HG03108 (cell line): ENCODE measurements around the gene SH3BP4.

Source experiments
- ATAC-seq: cut with Tn5 transposase; IDR thresholded peaks from one replicate; pipeline ENCODE4 v1.9.1; 2021; ENCODE audit warnings: moderate library complexity; ENCODE audit not compliant: unreplicated experiment

SH3BP4 gene

DNA sequence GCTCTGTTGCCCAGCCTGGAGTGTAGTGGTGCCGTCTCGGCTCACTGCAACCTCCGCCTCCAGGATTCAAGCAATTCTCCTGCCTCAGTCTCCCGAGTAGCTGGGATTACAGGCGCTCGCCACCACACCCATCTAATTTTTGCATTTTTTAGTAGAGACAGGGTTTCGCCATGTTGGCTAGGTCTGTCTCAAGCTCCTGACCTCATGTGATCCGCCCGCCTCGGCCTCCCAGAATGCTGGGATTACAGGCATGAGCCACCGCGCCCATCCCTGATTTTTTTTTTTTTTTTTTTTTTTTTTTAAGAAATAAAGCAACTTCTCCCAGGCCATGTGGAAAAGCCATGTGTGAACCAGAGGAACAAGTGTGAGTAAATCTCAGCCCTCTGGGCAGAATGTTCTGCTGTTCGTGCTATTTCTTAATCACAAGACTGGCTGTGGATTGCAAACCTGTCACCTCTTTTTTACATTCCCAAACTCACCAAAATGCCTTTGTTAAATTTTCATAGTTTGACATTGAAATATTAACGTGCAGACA lies 6.4 kb upstream of the SH3BP4 start:
- no peak for ATAC-seq

DNA sequence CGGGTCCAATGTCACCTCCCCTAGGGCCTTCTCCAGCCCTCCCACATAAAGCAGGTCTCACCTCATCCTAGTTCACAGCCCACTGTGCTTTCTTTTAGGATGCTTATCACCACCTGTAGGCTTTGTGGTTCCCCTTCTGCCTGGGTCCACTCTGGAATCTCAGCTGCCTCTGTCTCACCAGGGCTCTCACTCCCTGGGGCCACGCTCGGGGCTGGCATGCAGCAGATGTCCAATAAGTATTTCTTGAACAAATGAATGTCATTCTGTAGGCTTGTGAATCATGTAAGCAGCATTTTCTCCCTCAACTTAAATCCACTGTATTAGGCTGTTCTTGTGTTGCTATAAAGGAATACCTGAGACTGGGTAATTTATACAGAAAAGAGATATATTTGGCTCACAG lies 4.3 kb upstream of the SH3BP4 start:
- ATAC-seq: no peak

DNA sequence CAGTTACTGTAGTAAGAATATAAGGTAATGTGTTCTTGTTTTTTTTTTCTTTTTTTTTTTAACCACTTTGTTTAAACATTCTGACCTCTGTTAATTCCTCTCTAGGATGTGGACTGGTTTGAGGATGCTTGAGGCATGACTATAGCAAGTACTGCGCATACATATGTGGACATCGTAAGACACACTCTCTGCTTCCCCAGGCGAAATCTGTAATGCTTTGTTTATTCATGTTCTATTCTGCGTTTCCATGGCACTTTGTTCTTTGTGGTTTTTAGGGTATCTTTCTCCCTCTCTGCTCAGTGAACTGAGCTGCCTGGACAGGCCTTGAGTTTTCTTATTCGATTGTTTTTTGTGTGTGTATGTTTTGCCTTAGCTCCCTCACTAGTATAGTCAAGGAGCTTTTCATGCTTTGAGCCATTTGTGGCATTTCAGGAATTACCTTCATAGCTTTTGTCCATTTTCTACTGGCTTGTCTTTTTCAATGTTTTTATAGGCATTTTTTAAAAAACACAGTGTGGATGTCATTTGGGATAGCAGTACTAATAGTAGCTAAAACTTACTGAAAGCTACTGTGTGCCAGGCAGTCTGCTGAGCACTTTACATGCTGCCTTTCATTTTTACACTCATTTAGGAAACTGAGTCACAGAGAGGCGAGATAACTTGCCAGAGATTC lies 1.9 kb upstream of the SH3BP4 start:
- ATAC-seq: no peak

DNA sequence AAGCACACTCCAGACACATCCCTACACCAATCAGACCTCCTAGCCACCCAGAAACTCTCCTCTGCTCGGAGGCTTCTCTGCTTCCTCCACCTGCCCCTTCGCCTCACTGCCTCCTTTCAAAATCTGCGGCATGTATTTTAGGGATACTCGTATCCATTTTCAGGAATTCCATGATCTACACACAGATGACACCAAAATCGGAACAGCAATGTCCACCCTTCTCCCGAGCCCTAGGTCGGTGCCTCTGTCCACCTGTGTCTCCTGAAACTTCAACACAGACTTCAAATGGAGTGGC lies 1.4 kb upstream of the SH3BP4 start:
- ATAC-seq: no peak

DNA sequence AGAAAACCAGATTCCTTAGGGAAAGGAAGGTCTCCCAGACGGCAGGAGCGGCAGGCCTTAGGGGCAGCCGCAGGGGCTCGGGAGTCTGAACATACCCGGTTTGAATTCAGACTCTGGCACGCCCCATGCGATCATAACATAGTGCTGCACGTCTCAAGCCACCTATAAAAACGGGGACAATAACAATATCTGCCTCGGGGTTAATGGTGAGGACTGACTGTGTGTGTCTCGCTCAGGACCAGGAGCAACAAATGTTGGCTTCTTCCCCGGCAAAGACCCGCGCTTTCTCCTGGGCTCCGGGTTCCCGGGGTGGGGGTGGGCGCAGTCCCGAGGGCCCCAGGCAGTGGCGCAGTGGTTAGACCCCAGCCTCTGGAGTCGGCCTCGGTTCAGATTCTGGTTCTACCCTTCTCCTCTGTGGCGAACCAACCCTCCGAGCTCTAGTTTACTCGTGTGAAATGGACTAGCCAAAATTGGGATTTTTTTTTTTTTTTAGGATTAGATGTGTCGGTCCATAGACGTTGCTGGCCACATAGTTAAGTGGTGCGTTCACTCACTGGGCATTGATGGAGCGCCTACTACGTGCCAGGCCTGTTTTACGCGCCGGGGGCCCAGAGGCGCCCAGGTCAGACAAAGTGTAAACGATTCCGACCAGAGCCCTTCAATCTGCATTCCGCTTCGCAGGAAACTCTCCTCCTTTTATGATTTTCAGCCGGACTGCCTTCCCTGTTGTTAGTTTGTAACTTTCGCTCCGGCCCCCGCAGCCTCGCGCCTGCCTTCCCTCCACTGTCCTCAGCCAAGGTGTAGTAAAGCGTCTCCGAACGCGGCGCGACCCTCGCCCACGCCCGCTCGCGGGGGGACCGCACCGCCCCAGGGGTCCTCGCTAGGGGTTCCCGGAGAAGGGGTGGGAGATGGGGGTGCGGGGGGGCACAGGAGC lies 820 bp upstream of the SH3BP4 start:
- no peak for ATAC-seq

DNA sequence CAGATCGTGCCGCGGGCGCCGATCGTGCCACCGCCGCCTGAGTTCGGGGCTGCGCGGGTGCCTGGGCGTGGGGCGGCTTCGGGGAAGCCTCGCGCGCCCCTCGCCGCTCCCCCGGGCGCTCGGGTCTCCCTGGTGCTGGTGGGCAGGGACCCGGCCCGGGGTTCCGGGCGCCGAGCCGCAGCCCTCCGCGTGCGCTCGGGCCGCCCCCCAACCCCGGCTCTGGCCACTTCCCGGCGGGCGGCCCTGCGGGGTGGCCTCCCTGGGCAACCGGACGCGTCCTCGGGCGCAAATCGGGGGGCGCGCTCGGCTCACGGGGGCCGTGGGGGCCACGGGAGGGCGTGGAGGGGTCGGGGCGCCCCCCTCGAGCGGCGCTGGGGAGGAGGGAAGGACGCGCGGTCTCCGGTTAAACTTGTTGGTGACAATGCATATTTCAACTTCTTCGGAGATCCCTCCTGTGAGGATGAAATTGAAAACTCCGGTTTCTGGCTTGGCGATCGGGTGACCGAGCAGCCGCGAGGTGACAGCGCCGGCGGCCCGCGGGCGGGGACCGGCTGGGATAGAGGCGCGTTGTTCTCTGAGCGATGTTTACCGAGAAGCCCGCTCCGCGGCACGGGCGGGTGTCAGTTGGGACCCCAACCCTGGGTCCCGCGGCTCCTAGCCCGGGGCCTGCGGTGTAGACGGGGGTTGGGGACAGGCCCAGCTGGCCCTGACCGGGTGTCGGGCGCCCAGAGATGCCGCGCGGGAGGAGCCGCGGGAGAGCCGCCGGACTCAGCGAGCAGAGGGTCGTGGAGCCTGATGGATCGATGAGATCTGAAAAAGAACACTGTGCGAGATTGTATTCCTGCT lies 676 bp downstream of the SH3BP4 start:
- no peak for ATAC-seq

DNA sequence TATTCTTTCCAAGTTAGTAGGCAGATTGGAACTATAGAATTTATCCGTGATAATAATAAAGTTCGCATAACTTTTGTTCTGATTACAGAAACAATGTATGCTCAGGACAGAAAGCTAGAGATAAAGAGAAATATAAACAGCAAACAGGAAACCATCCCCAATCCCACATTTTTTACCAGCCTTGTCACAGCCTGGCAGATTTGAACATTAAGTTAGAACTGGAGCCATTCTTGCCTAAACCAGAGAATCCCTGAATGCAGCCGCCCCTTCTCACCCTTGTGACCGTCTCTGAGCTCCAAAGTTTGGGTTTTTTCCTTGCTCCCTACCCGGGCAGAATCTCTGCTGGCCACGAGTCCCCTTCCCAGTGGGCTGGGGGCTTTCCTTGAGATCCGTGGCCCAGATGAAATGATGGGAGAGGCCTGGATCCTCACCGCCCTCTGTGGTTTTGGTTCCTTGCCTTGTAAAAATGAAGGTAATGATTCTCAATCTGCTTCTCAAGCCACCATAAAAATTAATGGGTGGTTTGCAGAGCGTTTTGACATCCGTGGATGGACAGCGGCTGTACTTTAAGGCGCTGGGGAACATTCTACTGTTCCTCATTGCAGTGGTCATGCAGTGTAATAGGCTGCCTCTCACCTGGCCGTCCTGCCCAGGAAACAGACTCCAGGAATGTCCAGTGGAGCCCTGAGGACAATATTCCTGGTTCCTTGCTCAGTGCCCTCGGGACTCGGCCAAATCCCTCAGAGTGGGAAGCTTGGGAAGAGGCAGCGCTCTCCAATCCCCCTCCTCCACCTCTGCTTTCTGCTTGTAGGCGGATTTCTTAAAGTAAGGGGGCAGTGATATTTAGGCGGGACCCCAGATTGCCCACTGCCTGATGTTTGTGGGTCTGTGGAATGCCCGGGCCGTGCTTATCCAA lies 1.6 kb downstream of the SH3BP4 start:
- ATAC-seq: no peak

DNA sequence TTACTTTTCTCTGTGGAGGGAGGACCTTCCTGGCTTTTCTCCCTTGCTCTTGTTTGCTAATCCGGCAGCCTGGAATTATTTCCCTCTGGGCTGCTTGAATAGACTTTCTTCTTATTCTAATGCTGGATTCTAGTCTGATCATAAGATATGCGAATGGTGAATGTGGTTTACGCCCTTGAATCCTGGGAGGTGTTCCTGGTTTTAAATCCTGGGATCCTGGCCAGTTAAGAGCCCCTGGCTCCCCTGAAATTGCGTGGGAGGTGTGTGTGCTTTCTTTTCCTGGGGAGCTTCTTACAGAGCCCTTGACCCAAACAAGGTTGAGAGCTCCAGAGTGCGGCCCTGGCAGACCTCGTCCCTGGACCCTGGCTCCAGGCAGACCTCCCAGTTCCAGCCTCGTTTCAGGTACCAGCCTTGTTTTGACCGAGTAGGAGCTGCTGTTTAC lies 2.8 kb downstream of the SH3BP4 start:
- ATAC-seq: no peak

DNA sequence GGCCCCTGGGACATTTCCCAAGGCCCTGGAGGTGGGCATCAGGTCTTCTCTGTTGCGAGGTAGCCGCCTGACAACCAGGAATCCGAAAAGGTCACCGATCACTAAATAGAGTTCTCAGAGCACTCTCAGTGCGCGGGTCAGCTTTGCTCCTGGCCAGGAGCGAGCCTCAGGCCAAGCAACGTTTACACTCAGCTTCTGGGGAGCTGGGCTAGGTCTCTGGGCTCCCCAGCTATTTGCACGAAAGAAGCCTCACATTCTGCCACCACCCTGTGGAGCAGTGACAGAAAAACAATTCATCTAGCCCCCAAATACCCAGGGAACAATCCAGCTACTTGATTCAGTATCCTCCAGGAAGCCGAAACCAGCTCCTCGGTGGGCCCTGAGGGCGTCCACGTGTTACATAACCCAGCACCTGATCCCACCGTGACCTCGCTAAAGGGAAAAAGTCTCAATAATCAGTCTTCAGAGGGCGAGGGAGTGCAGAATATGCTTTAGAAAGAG lies 3.3 kb downstream of the SH3BP4 start:
- no peak for ATAC-seq

DNA sequence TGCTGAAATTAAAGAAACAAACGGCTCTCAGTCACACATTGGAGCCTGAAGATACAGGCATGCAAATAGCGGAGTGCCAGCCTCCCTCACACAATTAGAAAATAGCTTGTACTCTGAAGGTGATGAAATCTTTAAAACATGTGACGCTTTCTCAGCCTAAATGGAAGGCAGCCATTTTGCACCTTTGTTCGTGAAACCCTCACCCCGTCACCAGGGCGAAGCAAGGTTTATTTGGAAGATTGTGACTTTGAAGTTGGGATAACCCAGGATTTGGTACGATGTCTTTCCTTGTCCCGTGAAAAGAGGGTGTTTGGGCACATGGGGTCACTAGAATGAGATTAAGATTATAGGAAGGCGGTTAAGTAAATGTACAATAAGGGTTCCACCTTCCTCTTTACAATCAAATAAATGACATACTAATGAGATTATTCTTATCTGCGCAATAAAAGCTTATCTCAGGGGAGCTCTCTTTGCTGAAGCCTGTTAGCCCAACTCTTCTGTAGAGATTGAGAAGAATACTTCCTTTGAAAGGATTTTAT lies 4.2 kb downstream of the SH3BP4 start:
- ATAC-seq: no peak

DNA sequence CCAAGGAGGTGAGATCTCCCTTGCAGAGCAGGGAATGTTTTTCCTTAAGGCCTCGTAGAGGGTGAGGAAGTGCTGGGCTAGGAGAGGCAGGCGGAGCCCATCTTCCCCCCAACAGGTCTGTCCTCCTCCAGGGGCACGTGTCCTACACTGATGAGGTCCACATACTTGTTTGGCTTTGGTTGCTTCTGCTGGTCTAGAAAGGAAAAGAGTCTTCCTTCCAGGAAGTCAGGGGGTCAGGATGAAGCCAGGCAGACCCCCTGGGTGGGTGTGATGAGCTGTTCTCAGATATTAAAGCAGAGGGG lies 6.0 kb downstream of the SH3BP4 start:
- ATAC-seq: no peak

DNA sequence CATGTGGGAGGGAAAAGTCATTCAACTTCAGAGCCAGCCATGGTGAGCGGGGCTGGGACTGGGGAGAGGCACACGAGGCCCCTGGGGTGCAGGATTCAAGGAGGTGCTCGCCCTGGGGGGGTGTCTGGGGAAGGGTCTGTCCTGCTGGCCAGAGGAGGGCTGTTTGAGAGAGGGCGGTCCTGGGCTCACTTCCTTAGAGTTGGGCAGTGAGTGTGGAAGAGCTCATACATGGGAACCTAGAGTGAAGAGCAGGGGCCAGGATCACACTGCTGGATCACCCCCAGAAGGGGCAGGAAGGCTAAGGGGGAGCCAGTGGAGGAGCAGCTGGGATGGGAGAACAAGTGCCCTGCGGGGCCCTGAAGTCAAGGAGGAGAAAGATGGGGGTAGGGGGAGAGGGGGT lies 6.5 kb downstream of the SH3BP4 start:
- no peak for ATAC-seq

DNA sequence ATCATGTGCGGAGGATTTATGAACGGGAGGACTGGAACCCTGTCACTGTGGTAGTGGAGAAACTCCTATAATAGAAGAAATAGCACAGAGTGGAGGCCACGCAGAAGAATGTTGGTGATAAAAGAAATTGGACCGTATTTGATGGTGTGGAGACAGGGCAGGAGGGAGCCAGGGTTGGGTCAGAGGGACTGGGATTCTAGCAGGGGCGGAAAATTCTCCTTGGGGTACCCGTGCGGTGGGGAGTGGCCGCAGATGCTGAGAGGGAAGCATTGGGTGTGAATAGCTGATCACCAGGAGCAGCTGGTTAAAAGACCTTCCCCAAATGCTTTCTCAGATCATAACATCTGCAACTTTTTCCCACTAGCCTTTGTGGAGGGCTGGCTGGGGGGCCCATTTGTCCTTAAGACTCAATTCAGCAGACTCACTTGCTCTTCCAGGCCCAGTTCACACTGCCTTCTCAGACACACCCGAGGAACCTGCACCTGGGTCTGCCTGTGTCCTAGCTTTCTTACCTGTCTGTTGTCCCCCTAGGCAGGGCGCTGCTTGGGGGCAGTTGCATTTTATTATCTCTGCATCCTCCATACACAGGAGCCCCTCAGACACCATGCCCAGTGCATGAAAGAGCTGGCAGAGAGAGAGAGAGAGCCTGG lies 7.1 kb downstream of the SH3BP4 start:
- no peak for ATAC-seq

DNA sequence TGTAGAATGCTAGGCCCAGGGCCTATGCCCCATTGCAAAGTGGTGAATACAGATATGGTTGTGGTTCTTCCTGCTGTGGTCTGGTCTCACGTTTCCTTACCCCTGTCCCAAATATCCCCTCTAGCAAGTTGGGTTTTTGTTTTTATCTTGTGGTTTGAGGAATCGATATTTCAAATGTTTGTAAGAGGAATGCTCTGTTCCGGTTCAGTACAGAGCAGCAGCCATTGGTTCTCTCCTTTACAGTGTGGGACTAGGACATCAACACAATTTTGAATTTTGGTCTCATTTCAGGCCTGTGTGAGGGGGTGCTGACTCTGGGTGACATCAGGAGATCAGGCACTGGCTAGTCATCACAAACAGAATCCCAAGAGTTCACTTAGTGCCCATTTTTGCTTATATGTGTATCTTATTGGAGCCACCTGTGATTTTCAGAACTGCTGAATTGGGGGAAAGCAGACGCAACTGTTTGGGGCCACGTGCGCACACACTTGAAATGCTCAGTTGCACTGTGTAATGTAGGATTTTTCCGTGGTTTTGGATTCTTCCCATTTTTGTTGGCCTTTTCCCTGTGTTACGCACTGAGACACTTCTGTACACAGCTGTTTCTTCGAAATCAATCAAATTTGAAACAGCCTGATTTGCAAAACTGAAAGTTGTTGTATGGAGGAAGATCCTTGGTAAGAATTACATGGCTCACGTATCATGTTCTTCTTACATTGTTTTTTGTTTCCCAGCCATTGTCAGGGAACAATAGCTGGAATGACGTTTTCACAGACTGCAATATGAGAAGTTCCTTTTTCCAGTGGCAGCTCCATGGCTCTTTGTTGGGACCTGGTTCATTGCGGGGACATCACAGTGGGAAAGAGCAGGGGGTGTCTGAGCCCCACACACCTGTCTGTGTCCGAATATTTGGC lies 8.6 kb downstream of the SH3BP4 start:
- no peak for ATAC-seq

DNA sequence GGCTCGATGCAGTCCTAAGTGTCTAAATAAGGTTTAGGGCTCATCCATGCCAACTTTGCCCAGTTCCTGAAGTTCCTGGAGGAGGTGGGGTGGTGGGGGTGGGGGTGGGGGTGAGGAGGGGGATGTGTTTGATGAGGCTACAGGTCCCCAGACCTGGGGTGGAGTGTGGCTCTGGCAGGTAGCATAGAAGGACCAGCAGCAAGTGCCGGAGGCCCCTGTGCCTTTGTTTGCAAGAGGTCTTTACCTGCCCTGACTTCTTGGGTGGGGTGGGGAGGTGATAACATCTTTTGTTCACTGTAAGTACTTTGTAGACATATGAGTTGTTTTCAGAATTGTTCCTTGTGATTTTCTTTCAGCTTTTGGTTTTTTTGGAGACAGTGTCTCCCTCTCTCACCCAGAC lies 10.0 kb downstream of the SH3BP4 start:
- no peak for ATAC-seq

DNA sequence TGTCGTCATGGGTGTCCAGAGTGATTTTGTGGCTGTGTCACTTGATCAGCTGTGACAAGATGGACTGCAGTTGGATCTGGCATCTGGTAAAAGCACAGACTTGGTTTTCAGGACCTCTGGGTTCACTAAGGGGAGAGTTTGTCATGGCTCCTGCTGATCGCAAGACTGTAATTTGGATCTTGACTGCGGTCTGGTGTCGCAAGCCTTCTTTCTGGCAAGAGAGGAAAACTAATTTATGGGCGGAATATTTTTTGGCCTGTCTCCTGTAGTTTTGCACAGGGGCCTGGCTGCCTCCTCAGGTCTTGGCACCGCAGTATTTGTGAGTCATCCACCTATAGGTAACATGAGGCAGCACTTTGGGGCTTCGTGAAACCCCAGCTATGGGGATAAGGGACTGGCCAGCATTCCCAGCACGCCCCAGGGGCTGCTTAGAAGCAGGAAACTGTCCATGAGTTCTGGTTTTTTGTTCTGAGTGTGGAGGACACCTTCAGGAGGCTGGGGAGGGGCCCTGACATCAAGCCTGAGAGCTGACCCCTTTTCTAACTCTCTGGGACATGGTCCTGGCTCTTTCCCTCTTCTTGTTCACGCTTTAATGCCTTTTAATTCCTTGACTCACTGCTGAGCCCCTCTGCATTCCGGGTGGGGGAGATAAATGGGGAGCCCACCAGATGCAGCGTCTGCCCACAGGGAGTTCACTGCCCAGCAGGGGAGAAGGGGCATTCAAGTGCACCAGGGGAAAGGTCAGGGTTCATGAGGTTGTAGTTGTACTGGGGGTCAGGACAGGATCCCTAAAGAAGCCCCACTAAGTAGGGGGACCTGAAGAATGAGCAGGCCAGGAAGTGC lies 12.2 kb downstream of the SH3BP4 start:
- no peak for ATAC-seq

DNA sequence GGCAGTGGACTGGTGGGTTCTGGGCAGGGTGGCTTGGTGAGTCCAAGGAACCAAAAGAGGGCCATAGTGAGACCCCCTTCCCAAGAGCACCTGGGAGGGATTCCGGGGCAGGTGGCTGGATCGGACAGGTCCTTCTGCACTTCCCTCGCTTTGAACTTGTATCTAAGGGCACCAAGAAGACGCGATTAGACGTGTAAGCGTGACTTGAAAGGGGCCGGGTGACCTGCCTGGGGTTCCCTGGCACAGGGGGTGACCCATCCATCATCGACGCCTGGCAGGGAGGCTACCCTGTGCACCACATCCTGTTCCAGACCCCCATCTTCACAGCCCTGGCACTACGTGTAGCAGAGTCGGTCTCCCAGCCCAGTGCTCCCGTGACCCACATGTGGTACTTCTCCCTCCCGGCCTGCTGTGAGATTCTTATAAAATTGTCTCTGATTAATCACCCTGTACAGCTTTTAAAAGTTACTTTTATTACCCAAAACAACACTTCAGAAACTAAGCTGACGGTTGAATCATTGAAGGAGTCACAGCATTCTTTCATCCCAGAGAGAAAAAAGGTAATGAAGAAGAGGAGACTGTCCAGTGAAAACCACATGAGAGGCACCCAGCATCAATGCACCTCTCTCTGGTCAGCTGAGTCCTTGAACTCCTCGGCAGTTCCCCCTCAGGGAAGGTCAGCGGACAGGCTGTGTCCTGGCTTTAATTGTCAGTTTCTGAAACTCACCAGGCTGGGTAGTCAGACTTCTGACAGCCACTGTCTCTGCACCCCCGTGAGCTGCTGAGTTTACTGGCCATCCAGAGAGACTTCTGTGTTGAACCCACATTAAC lies 13.0 kb downstream of the SH3BP4 start:
- no peak for ATAC-seq
